HL-60/S4 treated with phorbol 12-myristate 13-acetate at 8.2 ng/mL for 4 days and 3 days (cell line): Measurements from ENCODE around the gene ATP6V1E1.

ENCODE experiments used
- in situ Hi-C: fragments of 300-500 bp; cut with MboI; formaldehyde crosslinking; loops from 2 replicates; pipeline ENCODE4 v1.15.0; 2022; ENCODE audit warnings: low sequenced_read_pairs

Gene ATP6V1E1

GRCh38 chr22:17548756-17549035, 79.9 kb downstream of the ATP6V1E1 start:
- in situ Hi-C loops = no loop called here

- in situ Hi-C loops = no loop called here
Measured at GRCh38 chr22:17548010-17548755, 80.4 kb downstream of the ATP6V1E1 start.

- in situ Hi-C loops = no loop called here
Measured at GRCh38 chr22:17542452-17542851, 86.1 kb downstream of the ATP6V1E1 start.
